ENCODE measurements around the gene AP3S1.

The AP3S1 gene

DNA sequence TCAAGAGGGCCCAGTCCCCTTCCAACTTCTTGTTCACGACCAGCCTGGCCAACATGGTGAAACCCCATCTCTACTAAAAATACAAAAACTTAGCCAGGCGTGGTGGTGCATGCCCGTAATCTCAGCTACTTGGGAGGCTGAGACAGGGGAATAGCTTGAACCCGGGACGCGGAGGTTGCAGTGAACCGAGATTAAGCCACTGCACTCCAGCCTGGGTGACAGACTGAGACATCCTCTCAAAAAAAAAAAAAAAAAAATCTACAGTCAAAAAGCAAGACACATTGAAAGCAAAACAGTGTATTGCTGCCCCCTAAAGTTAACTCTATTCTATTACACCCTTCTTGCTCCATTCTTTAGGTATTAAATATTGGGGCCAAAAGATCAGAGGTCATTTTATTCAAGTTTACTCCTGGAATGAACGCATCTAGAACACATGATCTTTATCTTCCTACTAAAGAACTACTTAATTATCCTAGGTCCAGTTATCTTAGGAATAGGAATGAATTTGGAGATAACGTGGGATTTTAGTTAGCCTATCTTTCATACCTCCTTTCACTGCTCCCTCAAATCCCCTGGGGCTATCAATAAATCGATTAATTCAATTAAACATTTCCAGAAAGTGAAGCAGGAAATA, 2.7 kb upstream of the AP3S1 start:
- peaks cover 36% of the 10 kb centered on the region for H3K36me3 ChIP-seq (ENCODE audit: insufficient read depth, low read length)
- peaks cover 29% of the 10 kb centered on the region for H3K4me1 ChIP-seq (ENCODE audit: insufficient read depth, low read length)
- no peak overlapping the region for H3K4me3 ChIP-seq (ENCODE audit: low read length)
- H3K27me3 ChIP-seq (ENCODE audit: insufficient read depth, low read length): no peaks in the 10 kb centered on the region
- no peaks in the 10 kb centered on the region for H3K9me3 ChIP-seq (ENCODE audit: low read length)
- no peak overlapping the region for H2AFZ ChIP-seq (ENCODE audit: low read depth, low read length)

GRCh38 chr5:115840873-115841272, 862 bp upstream of the AP3S1 start:
- Histone ChIP-seq H3K4me3 (ENCODE audit: low read length) (peak overlapping the region; percentile 89), H3K9me3 (ENCODE audit: low read length) (no peaks in the 10 kb centered on the region), H3K4me1 (ENCODE audit: insufficient read depth, low read length) (peaks cover 33% of the 10 kb centered on the region), H2AFZ (ENCODE audit: low read depth, low read length) (peak overlapping the region; percentile 79), H3K27me3 (ENCODE audit: insufficient read depth, low read length) (no peaks in the 10 kb centered on the region), H3K36me3 (ENCODE audit: insufficient read depth, low read length) (peaks cover 20% of the 10 kb centered on the region)

DNA sequence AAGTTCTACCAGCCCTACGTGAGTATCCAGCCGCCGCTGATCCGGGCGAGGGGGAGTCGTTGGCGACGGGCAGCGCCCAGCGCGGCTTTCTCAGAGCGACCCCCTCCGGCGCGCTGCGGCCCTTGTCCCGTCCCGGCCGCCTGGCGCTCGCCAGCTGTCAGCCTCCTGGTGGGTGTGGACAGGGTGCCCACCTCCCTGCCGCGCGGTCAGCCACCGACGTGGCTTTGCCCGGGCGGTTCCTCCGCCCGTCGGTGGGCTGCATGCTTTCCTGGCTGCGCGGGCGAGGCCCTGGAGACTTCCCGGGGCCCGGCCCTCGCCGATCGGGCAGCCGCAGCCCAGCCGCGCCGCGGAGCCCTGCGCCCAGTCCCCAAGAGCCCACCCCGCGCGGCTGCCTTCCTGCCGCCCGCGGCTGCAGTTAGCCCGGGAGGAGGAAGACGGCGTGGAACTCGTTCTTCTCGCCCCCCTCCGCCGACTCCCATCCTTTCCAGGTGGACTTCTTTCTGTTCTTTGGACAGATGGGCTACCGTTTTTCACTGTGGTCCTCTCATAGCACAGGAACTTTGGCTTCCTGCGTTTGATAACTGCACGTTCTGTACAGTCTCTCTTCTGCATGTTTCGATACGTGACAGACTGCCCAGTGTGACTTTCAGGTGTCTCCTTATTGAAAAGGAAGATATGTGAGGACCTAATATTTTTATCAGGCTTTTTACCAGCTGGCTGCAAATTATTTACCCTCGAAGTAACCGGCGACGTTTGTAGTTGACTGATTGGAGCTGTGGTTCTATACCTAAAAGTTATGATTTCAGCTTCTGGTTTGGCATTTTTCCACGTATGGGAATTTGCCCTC, 577 bp downstream of the AP3S1 start:
- Histone ChIP-seq H3K4me1 (ENCODE audit: insufficient read depth, low read length) (peaks cover 33% of the 10 kb centered on the region), H2AFZ (ENCODE audit: low read depth, low read length) (peak overlapping the region; percentile 79), H3K27me3 (ENCODE audit: insufficient read depth, low read length) (no peaks in the 10 kb centered on the region), H3K4me3 (ENCODE audit: low read length) (peak overlapping the region; percentile 89), H3K36me3 (ENCODE audit: insufficient read depth, low read length) (peaks cover 6% of the 10 kb centered on the region), H3K9me3 (ENCODE audit: low read length) (no peaks in the 10 kb centered on the region)

DNA sequence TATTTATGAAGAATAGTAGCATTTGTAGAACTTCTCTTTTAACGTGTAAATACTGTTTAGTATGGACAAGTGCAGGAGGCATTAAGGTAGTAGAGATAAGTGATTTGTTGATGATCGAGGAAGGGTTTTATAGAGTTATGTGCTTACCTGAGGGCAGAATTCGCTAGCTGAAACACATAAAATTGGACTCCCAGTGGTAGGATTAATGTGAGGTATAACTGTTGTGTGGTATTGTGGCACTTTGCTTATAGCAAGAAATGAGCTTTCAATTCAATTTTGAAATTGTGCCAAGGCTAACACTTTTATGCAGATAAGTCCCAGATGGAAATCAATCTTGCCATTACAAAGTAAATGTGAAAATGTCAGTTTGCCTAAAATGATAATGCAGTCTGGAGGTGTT, 1.2 kb downstream of the AP3S1 start:
- Histone ChIP-seq H3K9me3 (ENCODE audit: low read length) (no peaks in the 10 kb centered on the region), H3K27me3 (ENCODE audit: insufficient read depth, low read length) (no peaks in the 10 kb centered on the region), H3K36me3 (ENCODE audit: insufficient read depth, low read length) (no peaks in the 10 kb centered on the region), H3K4me1 (ENCODE audit: insufficient read depth, low read length) (peaks cover 33% of the 10 kb centered on the region), H3K4me3 (ENCODE audit: low read length) (peak overlapping the region; percentile 89), H2AFZ (ENCODE audit: low read depth, low read length) (no peak overlapping the region)

- Histone ChIP-seq H2AFZ (ENCODE audit: low read depth, low read length) (no peak overlapping the region), H3K27me3 (ENCODE audit: insufficient read depth, low read length) (no peaks in the 10 kb centered on the region), H3K9me3 (ENCODE audit: low read length) (no peaks in the 10 kb centered on the region), H3K36me3 (ENCODE audit: insufficient read depth, low read length) (no peaks in the 10 kb centered on the region), H3K4me3 (ENCODE audit: low read length) (peak overlapping the region; percentile 89), H3K4me1 (ENCODE audit: insufficient read depth, low read length) (peaks cover 33% of the 10 kb centered on the region)
Measured at GRCh38 chr5:115843444-115844130, 1.9 kb downstream of the AP3S1 start.

- Histone ChIP-seq H3K9me3 (ENCODE audit: low read length) (no peaks in the 10 kb centered on the region), H3K4me3 (ENCODE audit: low read length) (no peak overlapping the region), H3K36me3 (ENCODE audit: insufficient read depth, low read length) (no peaks in the 10 kb centered on the region), H3K4me1 (ENCODE audit: insufficient read depth, low read length) (peaks cover 32% of the 10 kb centered on the region), H3K27me3 (ENCODE audit: insufficient read depth, low read length) (no peaks in the 10 kb centered on the region), H2AFZ (ENCODE audit: low read depth, low read length) (no peak overlapping the region)
Measured at GRCh38 chr5:115844321-115844817, 2.6 kb downstream of the AP3S1 start.

GRCh38 chr5:115847290-115847689, 5.6 kb downstream of the AP3S1 start:
- H3K36me3 ChIP-seq (ENCODE audit: insufficient read depth, low read length): no peaks in the 10 kb centered on the region

DNA sequence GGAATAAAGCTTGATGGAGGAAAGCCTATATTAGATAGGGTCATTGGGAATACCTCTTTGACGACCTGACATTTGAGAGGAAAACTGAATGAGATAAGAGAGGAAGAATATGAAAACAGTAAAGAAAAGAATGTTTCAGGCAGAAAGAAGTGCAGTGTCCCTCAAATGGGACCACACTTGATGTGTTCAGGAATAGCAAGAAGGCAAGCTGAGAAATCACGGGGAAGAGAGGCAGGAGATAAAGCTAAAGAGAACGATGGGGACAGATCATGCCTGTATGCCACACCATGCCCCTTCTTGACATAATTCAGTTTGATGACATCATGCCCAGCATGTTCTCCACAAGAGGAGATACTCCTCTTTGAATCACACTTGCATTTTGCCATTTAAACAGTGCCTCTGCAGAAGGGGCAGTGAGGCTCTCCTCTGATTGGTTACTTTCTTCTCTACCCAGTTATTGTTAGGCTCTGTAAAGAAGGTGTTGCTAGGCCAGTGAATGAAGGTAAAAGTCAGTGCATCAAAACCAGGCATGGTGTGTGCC, 7.6 kb downstream of the AP3S1 start:
- peaks cover 3% of the 10 kb centered on the region for H3K9me3 ChIP-seq (ENCODE audit: low read length)
- H3K27me3 ChIP-seq (ENCODE audit: insufficient read depth, low read length): no peaks in the 10 kb centered on the region
- H3K4me3 ChIP-seq (ENCODE audit: low read length): no peak overlapping the region
- H3K4me1 ChIP-seq (ENCODE audit: insufficient read depth, low read length): peaks cover 26% of the 10 kb centered on the region
- no peak overlapping the region for H2AFZ ChIP-seq (ENCODE audit: low read depth, low read length)
- no peaks in the 10 kb centered on the region for H3K36me3 ChIP-seq (ENCODE audit: insufficient read depth, low read length)

More at GRCh38 chr5:115847290-115847689, 5.6 kb downstream of the AP3S1 start:
- no peaks in the 10 kb centered on the region for H3K27me3 ChIP-seq (ENCODE audit: insufficient read depth, low read length)
- no peaks in the 10 kb centered on the region for H3K9me3 ChIP-seq (ENCODE audit: low read length)
- no peak overlapping the region for H3K4me3 ChIP-seq (ENCODE audit: low read length)
- peaks cover 41% of the 10 kb centered on the region for H3K4me1 ChIP-seq (ENCODE audit: insufficient read depth, low read length)
- no peak overlapping the region for H2AFZ ChIP-seq (ENCODE audit: low read depth, low read length)

DNA sequence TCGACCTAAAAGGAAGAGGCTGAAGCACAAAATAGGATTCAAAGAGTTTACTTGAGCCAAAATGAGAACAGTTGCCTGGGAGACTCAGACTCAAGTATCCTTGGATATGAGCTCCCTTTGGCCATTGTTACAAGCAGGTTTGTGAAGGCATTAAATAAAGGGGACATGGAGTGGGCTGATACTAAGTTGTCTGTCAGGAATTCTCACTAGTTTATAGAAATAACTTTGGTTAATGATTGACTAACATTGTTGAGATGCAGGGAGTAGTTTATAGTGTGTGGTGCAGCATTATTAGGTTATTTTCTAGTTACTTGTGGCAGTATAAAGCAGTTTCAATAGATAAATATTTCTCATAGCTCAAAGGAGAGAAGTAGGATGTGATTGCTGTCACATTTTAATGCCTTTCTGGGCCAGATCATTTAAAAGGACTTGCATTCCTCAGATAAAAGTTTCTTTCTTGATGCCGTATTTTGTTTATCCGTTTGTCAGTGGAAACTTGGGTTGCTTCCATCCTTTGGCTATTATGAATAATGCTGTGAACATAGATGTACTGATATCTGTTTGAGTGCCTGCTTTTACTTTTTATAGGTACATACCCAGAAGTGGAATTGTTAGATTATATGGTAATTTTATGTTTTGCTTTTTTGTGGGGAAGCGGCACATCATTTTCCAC, 9.1 kb downstream of the AP3S1 start:
- H2AFZ ChIP-seq (ENCODE audit: low read depth, low read length): no peak overlapping the region
- H3K4me1 ChIP-seq (ENCODE audit: insufficient read depth, low read length): peaks cover 24% of the 10 kb centered on the region
- no peak overlapping the region for H3K4me3 ChIP-seq (ENCODE audit: low read length)
- no peaks in the 10 kb centered on the region for H3K27me3 ChIP-seq (ENCODE audit: insufficient read depth, low read length)
- peaks cover 3% of the 10 kb centered on the region for H3K9me3 ChIP-seq (ENCODE audit: low read length)
- no peaks in the 10 kb centered on the region for H3K36me3 ChIP-seq (ENCODE audit: insufficient read depth, low read length)

- peaks cover 3% of the 10 kb centered on the region for H3K9me3 ChIP-seq (ENCODE audit: low read length)
- no peaks in the 10 kb centered on the region for H3K27me3 ChIP-seq (ENCODE audit: insufficient read depth, low read length)
- H3K4me3 ChIP-seq (ENCODE audit: low read length): no peak overlapping the region
- H3K4me1 ChIP-seq (ENCODE audit: insufficient read depth, low read length): peaks cover 26% of the 10 kb centered on the region
- no peak overlapping the region for H2AFZ ChIP-seq (ENCODE audit: low read depth, low read length)
- H3K36me3 ChIP-seq (ENCODE audit: insufficient read depth, low read length): no peaks in the 10 kb centered on the region
Measured at GRCh38 chr5:115854139-115854538, 12.4 kb downstream of the AP3S1 start.

DNA sequence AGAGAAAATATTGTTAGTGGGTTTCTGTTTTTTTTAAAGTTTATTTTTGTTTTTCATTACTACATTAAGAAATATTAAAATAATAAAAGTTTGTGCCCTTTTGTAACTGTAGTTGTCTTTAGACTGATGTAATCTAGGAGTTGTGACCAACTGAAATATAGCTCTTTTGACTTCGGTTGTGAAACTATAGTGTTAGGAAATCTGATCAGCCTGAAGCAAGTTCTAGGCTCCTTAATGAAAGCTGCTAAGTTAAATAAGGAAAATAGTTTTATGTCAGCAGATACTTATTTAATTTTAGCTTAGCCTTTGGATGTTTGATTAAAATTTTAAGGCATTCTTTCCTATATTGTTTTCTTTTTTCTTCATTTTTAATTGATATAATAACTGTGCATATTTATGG, 14.2 kb downstream of the AP3S1 start:
- no peaks in the 10 kb centered on the region for H3K36me3 ChIP-seq (ENCODE audit: insufficient read depth, low read length)
- no peak overlapping the region for H2AFZ ChIP-seq (ENCODE audit: low read depth, low read length)
- peaks cover 3% of the 10 kb centered on the region for H3K9me3 ChIP-seq (ENCODE audit: low read length)
- no peaks in the 10 kb centered on the region for H3K27me3 ChIP-seq (ENCODE audit: insufficient read depth, low read length)
- H3K4me3 ChIP-seq (ENCODE audit: low read length): no peak overlapping the region
- H3K4me1 ChIP-seq (ENCODE audit: insufficient read depth, low read length): peaks cover 9% of the 10 kb centered on the region

GRCh38 chr5:115857057-115857479, 15.3 kb downstream of the AP3S1 start:
- H3K27me3 ChIP-seq (ENCODE audit: insufficient read depth, low read length): no peaks in the 10 kb centered on the region
- no peak overlapping the region for H2AFZ ChIP-seq (ENCODE audit: low read depth, low read length)
- no peaks in the 10 kb centered on the region for H3K36me3 ChIP-seq (ENCODE audit: insufficient read depth, low read length)
- peaks cover 3% of the 10 kb centered on the region for H3K9me3 ChIP-seq (ENCODE audit: low read length)
- H3K4me1 ChIP-seq (ENCODE audit: insufficient read depth, low read length): peaks cover 2% of the 10 kb centered on the region
- H3K4me3 ChIP-seq (ENCODE audit: low read length): no peak overlapping the region

Data from neuron (in vitro differentiated cells).